Smooth muscle cell (in vitro differentiated cells): Measurements from ENCODE around the gene LDLRAP1. TPM values are rescaled to one million over a fixed set of nuclear protein-coding genes. Genes with fewer than 3 reads are reported as not detected.

ENCODE experiments used
- DNase-seq: peaks from one replicate; lab custom pipeline; 2025; ENCODE audit not compliant: unreplicated experiment; lab: John Stamatoyannopoulos, UW
- H2AFZ ChIP-seq: fragments of 200-600 bp; sonication (generic); 2 replicates; pipeline ENCODE4 v1.6.0; 2016; ENCODE audit warnings: antibody characterized with exemption, low read depth, mild to moderate bottlenecking
- H3F3A ChIP-seq: fragments of 200-600 bp; sonication (generic); 2 replicates; pipeline ENCODE4 v1.6.0; 2017; ENCODE audit warnings: antibody characterized with exemption, low read depth
- H3K27ac ChIP-seq: fragments of 200-600 bp; sonication (generic); 2 replicates; pipeline ENCODE4 v1.5.1; 2016; ENCODE audit warnings: low read depth, mild to moderate bottlenecking
- H3K27me3 ChIP-seq: fragments of 200-600 bp; sonication (generic); 2 replicates; pipeline ENCODE4 v1.6.1; 2016; ENCODE audit warnings: low read depth, mild to moderate bottlenecking
- H3K36me3 ChIP-seq: fragments of 200-600 bp; sonication (generic); 2 replicates; pipeline ENCODE4 v1.5.1; 2016; ENCODE audit warnings: low read depth
- H3K4me1 ChIP-seq: fragments of 200-600 bp; sonication (generic); 2 replicates; pipeline ENCODE4 v1.5.1; 2016; ENCODE audit warnings: low read depth
- H3K4me2 ChIP-seq: fragments of 200-600 bp; sonication (generic); 2 replicates; pipeline ENCODE4 v1.6.0; 2016; ENCODE audit warnings: mild to moderate bottlenecking
- H3K4me3 ChIP-seq: fragments of 200-600 bp; sonication (generic); 2 replicates; pipeline ENCODE4 v1.5.1; 2016; ENCODE audit warnings: mild to moderate bottlenecking
- H3K79me2 ChIP-seq: fragments of 200-600 bp; sonication (generic); 2 replicates; pipeline ENCODE4 v1.6.0; 2016; ENCODE audit warnings: low read depth, mild to moderate bottlenecking
- H3K9ac ChIP-seq: fragments of 200-600 bp; sonication (generic); 2 replicates; pipeline ENCODE4 v1.6.0; 2016; ENCODE audit warnings: low read depth
- H3K9me3 ChIP-seq: fragments of 200-600 bp; sonication (generic); replicated peaks from 2 replicates; pipeline ENCODE4 v1.5.1; 2016; ENCODE audit warnings: low read depth
- H4K20me1 ChIP-seq: fragments of 200-600 bp; sonication (generic); 2 replicates; pipeline ENCODE4 v1.6.0; 2016; ENCODE audit warnings: low read depth
- WGBS: methylation state at CpG from one replicate; pipeline ENCODE4 v1.1.7; 2016; ENCODE audit warnings: low lambda C conversion rate; 5-methylcytosine and 5-hydroxymethylcytosine counted together
- polyA plus RNA-seq: library from polyadenylated mRNA; unstranded; fragments of >200 nt; fragmentation: Nextera tagmentation; extraction: Ambion mirVana; gene quantifications from 2 replicates; pipeline ENCODE4 v1.2.1, GENCODE V29; 2016
- total RNA-seq: library from RNA; depleted of rRNA; stranded (reverse); fragments of >200 nt; gene quantifications from 2 replicates; pipeline ENCODE4 v1.2.3, GENCODE V29; 2014
- TF ChIP-seq, protein P1 (sequence below): fragments of 200-600 bp; sonication (generic); IDR thresholded peaks from 2 replicates; pipeline ENCODE4 v1.5.1; 2017; ENCODE audit warnings: borderline replicate concordance, mild to moderate bottlenecking, antibody characterized with exemption; ENCODE audit not compliant: insufficient read depth, poor library complexity, severe bottlenecking

LDLRAP1 gene
- total and polyA plus RNA-seq, 2 experiments from 2014 or later, result 19.5 to 39.0 TPM

- no peaks in the 10 kb centered on the region for H3K36me3 ChIP-seq
- no peak for DNase-seq
These were observed 29.5 kb downstream of the LDLRAP1 start for GRCh38 chr1:25572708-25573590.

DNA sequence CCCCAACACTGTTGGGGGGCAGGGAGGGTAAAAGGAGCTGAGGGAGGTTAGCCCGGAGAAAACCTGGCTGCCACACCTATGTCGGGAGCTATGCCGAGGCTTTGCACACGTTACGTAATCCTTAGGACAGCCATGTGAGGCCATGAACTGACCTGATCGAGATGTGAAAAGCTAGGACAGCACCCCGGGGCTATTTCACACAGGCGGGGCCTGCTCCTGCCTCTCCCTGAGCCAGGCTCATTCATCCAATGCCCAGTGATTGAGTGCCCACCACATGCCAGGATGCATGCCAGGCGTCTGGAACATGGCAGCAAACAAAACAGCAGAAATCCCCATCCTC, 30.2 kb downstream of the LDLRAP1 start:
- peaks cover 2% of the 10 kb centered on the region for H3K4me1 ChIP-seq
- no peaks in the 10 kb centered on the region for H3K36me3 ChIP-seq
- TF ChIP-seq, protein P1, sequence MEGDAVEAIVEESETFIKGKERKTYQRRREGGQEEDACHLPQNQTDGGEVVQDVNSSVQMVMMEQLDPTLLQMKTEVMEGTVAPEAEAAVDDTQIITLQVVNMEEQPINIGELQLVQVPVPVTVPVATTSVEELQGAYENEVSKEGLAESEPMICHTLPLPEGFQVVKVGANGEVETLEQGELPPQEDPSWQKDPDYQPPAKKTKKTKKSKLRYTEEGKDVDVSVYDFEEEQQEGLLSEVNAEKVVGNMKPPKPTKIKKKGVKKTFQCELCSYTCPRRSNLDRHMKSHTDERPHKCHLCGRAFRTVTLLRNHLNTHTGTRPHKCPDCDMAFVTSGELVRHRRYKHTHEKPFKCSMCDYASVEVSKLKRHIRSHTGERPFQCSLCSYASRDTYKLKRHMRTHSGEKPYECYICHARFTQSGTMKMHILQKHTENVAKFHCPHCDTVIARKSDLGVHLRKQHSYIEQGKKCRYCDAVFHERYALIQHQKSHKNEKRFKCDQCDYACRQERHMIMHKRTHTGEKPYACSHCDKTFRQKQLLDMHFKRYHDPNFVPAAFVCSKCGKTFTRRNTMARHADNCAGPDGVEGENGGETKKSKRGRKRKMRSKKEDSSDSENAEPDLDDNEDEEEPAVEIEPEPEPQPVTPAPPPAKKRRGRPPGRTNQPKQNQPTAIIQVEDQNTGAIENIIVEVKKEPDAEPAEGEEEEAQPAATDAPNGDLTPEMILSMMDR, result no peak
- H3F3A ChIP-seq, result peaks cover 14% of the 10 kb centered on the region
- no peaks in the 10 kb centered on the region for H4K20me1 ChIP-seq
- no peak overlapping the region for H3K4me2 ChIP-seq
- no peaks in the 10 kb centered on the region for H3K27me3 ChIP-seq
- WGBS, result 67% methylated on average over 9 of the region's 9 CpGs
- H3K27ac ChIP-seq, result no peak overlapping the region
- H2AFZ ChIP-seq, result no peak overlapping the region
- H3K9me3 ChIP-seq, result no peaks in the 10 kb centered on the region
- no peaks in the 10 kb centered on the region for H3K79me2 ChIP-seq
- H3K4me3 ChIP-seq, result no peak overlapping the region
- H3K9ac ChIP-seq, result no peak overlapping the region
- DNase-seq, result no peak

More at GRCh38 chr1:25572708-25573590, 29.5 kb downstream of the LDLRAP1 start:
- no peaks in the 10 kb centered on the region for H3K79me2 ChIP-seq
- H3K4me2 ChIP-seq, result no peak overlapping the region
- no peak overlapping the region for H3K9ac ChIP-seq
- H3K9me3 ChIP-seq, result no peaks in the 10 kb centered on the region
- H3K4me3 ChIP-seq, result no peak overlapping the region
- peaks cover 9% of the 10 kb centered on the region for H3K4me1 ChIP-seq
- H4K20me1 ChIP-seq, result no peaks in the 10 kb centered on the region
- no peaks in the 10 kb centered on the region for H3K27me3 ChIP-seq
- H3F3A ChIP-seq, result peaks cover 19% of the 10 kb centered on the region
- H2AFZ ChIP-seq, result no peak overlapping the region
- TF ChIP-seq, protein P1, result peak; percentile 64
- 49% methylated on average over 17 of the region's 18 CpGs for WGBS
- no peak overlapping the region for H3K27ac ChIP-seq

DNA sequence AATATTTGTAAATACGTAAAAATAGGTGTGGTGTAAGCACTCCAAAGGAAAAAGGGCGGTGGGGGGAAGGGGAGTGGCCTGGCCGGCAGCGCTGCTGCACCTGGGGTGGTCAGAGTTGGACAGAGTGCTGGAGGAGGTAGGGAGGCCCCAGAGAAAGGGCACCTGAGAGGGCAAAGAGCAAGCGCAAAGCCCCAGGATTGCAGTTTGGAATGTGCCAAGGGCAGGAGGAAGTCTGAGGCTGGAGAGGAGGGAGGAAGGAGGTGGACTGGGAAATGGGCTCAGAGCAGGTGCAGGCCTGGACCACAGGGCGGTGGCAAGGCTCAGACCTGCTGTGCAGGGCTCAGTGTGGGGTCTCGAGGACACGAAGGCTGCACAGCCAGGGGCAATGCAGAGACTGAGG, 30.6 kb downstream of the LDLRAP1 start:
- no peaks in the 10 kb centered on the region for H4K20me1 ChIP-seq

More for the DNA sequence above, 30.6 kb downstream of the LDLRAP1 start:
- Histone ChIP-seq H3K4me1 (peaks cover under 1% of the 10 kb centered on the region), H3K9me3 (no peaks in the 10 kb centered on the region), H3K4me2 (no peak overlapping the region), H3K36me3 (no peaks in the 10 kb centered on the region), H3K79me2 (no peaks in the 10 kb centered on the region), H3K27me3 (no peaks in the 10 kb centered on the region), H2AFZ (no peak overlapping the region), H3K4me3 (no peak overlapping the region), H3K9ac (no peak overlapping the region), H3K27ac (no peak overlapping the region), H3F3A (peaks cover 14% of the 10 kb centered on the region)
- 84% methylated on average over 8 of the region's 8 CpGs for WGBS
- DNase-seq, result no peak
- TF ChIP-seq, protein P1, result no peak
